Right renal cortex interstitium (tissue), 3 donors: ENCODE results near the gene RELB. TPM values are rescaled to one million over a fixed set of nuclear protein-coding genes. Genes with fewer than 3 reads are reported as not detected.
A peak's percentile ranks its signal among the peaks of the same experiment; 100 is the strongest.

ENCODE experiments used
- DNase-seq, 3 donors: peaks; one replicate each; pipeline ENCODE4 v3.0.0-alpha.2; 2013; ENCODE audit warnings: low read depth in 3 of 3, low spot score in 2 of 3
- polyA plus RNA-seq, 3 donors: library from polyadenylated mRNA; unstranded; fragments of 120-200 nt; gene quantifications; one replicate each; pipeline ENCODE4 v1.2.1, GENCODE V29; 2013; ENCODE audit not compliant: insufficient read length in 3 of 3

Gene RELB
- polyA plus RNA-seq, 3 donors = 4.8 to 4.9 (median 4.8) TPM

DNA sequence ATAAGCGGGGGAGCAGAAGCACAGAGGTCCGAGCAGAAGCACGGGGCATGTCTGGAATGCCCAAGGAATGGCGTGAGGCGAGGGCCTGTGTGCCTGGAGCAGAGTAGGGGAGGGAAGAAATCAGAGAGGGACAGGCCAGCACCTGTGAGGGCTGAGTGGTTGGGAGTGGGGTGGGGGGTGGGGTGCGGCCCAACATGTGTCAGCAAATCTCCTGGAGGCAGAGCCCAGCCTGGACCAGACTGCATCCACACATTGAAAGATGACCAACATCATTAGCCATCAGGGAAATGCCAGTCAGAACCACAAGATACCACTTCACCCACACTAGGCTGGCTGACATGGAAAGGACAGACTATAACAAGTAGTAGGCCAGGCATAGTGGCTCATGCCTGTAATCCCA lies 48.8 kb downstream of the RELB start:
- DNase-seq = no peak

DNA sequence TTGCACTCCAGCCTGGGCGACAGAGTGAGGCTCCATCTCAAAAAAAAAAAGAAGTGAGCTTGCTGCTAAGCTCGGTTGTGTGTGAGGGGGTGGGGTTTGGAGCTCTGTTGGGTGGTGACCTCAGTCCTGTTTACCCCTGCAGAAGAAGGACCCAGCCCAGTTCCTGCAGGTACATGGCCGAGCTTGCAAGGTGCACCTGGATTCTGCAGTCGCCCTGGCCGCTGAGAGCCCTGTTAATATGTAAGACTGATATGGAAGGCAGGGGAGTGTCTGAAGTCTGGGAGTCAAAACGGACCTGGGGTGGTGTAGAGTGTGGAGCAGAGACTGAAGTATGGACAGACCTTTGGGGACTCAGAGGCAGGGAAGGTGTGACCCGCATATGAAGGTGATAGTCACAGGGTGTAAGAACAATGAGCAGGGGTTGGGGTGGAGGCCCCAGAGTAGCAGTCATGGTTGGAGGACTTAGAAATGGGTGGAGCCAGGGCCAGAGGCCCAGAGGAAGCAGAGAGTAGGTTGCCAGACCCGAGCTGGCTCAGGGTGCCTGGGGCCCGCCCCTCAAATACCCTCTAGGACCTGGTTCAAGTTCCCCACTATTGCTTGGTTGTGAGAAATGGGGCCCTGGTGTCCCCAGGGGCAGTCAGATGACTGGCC lies 50.8 kb downstream of the RELB start:
- no peak for DNase-seq

DNA sequence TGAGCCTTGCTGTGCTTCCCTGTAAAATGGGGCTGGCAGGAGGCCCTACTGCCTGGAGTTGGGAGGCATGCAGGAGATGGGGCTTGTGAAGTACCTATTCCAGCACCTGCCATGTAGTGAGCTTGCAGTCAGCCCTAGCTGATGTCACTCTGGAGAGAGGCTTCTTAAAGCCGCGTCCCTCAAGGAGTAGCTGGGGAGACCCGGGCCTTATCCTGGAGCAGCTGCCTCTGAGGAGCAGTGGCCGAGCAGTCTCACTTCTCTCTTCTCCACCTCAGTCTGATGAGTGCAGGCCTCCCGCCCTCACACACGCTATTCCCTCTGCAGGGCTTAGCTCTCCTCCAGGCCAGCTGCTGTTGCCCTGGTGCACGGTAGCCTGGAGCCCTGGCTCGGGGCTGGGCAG lies 55.6 kb downstream of the RELB start:
- DNase-seq = no peak

DNA sequence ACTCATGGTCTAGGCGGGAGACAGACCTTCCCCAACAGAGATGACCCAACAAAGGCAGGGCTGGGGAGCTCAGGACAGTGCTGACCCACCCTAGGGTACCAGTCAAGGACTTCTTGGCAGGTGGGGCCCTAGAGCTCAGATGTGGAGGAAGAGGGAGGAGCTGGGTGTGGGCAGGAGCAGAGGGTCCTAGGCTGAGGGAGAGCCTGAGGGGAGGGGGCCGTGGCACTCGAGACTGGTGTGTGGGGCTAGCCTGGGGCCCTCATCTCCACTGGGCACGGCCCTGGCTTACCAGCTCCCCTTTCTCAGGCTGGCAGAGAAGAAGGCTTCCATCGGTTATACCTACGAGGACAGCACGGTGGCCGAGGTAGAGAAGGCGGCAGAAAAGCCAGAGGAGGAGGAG lies 56.2 kb downstream of the RELB start:
- DNase-seq = no peak

DNA sequence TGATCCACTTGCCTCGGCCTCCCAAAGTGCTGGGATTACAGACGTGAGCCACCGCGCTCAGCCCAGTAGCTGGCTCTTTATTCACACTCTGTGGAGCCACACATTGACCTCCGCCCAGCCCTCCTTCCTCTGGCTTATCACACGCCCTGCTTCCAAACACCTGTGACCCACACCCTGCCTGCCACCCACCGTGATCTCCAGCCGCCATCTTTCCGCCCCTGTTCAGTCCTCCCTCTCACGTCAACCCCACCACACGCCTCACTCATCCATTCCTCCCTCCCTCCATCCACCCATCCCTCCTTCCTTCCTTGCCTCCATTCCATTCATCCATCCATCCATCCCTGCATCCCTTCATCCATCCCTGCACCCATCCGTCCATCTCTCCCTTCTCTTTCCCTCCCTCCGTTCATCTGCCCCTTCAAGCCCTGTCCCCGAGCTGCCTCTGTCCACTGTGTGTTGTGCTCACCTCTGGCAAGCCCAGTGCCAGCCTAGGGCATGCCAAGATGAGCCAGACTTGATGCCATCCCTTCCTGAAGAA lies 57.4 kb downstream of the RELB start:
- no peak for DNase-seq

DNA sequence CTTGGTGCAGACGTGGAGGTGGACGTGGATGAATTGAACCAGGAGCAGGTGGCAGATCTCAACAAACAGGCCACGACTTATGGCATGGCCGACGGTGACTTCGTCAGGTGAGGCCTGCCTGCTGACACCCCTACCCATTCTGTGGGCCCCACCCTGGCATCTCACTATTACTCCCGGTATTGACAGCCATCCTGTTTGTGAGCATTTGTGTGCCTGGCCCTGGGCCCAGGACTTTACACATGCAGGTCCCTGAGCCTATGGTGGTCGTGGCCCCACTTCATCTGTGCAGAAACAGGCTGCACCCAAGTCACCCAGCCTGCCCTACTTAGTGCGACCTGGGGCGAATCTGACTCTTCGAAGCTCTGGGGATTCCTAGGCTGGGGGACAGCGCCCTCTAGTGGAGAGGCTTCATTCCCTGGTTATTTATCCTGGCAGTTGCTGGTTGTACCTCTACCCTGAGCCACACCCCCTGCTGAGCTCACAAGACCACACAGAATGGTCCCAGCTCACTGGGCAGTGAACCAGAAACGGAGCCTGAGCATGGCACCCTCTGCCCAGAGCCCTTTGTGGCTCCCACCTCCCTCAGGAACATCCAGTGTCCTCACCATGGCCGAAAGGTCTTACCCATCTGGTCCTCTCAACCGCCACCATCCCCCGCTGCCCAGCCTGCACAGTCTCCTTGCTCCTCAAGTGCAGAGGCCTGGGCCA lies 58.1 kb downstream of the RELB start:
- peak in 1 of 3 donors; percentile 38 for DNase-seq

DNA sequence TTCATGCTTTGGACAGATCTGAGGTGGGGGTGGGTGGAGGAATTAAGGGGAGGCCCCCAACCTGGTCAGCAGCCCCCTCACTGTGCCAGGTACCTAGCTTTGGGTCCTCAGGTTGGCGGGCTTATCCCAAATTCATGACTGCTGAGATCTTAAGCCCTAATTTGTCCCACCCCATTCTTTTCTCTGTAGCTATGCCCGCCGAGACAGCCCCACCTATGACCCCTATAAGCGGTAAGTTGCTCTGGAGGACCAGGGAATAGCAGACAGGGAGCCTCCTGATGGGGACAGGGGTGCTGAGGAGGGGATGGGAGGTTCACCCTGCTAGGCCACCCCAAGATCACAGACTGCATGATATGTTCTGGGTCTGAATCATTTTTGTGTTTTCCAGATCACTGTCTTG lies 60.7 kb downstream of the RELB start:
- no peak for DNase-seq

DNA sequence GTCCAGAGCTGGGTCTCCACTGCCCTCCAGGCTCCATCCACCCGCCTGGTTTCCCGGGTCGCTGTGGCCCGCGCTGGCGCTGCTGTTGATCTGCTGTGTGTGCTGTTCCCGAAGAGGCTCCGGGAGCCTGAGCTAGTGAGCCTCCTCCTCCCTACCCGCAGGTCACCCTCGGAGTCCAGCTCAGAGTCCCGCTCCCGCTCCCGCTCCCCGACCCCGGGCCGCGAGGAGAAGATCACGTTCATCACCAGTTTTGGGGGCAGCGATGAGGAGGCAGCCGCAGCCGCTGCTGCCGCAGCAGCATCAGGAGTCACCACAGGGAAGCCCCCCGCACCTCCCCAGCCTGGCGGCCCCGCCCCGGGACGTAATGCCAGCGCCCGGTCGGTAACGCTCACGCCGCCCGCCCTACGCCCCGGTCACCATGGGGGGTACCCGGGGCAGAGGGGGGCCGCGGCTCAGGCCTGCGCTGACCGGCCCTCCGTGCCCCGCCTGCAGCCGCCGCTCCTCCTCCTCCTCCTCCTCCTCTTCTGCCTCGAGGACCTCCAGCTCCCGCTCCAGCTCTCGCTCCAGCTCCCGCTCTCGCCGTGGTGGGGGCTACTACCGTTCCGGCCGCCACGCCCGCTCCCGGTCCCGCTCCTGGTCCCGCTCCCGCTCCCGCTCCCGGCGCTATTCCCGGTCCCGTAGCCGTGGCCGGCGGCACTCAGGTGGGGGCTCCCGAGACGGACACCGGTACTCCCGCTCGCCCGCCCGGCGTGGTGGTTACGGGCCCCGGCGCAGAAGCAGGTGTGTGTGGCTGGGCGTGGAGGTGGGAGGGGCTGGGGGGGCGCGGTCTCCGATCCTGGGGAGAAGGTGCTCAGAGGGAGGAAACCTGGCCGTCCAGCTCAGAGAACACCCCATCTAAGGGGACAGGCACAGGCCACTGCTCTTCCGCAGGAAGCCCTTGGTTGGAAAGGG lies 62.9 kb downstream of the RELB start:
- DNase-seq = no peak

DNA sequence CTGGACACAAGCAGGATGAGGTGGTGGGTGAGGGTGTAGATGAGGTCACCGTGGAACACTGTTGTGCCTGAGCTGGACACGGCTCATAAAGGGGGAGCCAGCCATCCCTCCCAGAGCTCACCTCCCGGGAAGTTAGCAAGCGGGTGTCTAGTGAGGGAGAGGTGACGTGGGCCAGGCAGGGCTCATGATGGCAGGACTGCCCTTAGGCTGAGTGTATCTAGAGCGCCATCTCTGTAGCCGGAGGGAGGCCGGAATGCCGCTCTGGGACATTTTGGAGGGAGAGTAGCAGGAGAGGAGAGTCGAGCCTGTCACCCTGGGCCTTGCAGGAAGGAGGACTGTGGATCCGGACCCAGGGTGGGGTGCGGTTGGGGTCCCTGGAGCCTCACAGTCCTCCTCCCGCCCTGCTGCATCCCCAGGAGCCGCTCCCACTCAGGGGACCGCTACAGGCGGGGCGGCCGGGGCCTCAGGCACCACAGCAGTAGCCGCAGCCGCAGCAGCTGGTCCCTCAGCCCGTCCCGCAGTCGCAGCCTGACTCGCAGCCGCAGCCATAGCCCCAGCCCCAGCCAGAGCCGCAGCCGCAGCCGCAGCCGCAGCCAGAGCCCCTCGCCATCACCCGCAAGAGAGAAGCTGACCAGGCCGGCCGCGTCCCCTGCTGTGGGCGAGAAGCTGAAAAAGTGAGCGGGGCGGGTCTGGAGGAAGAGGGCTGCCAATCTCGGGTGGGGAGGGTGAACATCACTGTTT lies 65.8 kb downstream of the RELB start:
- DNase-seq = no peak

DNA sequence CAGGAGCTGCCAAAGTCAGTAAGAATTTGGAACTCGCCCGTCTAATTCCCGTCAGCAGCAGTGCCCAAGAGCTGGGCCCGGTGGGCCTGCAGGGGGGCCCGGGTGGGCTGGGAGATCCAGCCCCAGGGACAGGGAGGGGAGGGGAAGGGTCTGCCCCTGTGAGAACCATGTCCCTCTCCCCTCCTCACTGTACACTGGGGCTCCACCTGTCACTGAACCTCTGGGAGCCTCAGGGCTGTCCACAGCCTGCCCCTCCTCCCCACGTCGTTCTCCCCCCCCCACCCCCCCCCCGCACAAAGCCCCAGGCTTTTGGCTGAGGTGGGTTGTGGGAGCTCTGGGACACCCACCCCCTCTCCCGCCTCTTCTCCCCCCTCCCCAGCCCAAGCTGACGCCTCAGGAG lies 66.8 kb downstream of the RELB start:
- DNase-seq = no peak

DNA sequence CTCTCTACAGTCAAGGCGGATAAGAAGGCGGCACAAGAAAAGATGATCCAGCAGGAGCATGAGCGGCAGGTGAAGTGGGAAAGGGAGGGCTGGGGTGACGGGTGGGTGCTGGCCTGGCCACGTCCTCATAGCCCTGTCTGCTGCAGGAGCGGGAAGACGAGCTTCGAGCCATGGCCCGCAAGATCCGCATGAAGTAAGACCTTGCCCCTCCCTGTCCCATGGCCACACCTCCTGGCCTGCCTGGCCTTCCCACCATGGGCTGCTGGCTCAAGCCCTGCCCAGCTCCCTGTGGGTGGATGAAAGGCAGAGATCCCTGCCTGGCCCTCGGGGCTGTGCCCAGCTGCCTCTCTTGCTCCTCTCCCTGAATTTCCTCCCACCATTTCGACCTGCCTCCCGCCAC lies 67.8 kb downstream of the RELB start:
- no peak for DNase-seq

DNA sequence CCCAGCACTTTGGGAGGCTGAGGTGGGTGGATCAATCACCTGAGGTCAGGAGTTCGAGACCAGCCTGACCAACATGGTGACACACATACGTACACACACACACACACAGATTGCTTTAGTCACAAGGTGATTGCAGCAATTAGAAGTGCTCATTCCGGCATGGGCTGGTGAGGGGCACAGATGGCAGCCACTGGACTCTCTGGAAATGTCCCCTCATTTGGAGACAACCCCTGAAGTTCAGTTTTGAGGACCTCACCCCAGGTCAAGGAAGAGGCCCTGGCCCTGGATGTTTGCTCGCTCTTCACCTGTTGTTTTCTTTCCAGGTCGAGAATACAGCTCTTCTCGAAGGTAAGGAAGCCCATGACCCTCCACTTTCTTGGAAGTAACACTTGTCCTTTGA lies 69.0 kb downstream of the RELB start:
- no peak for DNase-seq

DNA sequence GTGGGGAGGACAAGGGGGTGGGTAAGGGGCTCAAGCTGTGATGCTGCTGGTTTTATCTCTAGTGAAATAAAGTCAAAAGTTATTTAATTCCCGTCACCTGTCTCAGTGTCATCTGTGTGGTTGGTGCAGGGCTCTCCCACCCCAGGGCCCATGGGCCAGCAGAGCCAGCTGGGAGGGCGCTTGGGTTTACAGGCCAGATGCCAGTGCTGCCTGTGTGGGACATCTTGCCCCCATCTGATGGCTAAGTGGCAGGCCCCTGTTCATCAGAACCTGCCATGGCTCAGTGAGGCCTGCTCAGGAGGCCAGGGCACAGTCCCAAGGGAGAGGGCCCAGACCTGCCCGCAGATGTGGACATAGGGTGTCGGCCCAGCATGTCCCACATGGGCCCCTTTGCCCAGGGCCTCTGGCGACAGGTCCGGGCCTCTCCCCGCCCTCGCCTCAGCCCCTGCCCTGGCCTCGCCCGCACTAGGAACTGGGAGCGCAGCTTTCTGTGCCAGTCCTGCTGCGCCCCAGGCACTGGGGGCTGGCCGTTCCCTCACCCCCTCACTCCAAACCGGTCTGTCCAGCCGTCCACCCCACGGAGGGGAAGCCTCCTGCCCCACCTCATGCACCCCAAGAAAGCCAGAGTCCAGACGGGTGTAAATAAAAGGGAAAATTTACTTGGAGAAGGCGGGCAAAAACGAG lies 69.7 kb downstream of the RELB start:
- no peak for DNase-seq

DNA sequence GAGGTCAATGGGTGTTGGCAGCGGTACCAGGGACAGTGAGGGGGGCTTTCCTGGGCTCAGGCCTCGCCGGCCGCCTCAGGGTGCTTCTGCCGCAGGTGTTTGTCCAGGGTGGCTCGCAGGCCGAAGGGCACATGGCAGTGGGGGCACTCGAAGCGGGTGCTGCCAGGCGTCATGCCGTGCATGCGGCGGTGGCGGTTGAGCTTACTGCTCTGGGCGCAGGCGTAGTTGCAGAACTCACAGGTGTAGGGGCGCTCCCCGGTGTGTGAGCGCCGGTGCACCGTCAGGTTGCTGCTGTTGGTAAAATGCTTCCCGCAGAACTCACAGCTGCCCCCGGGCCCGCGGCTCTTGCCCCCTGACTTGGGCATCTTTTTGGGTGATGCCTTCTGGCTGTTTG lies 70.3 kb downstream of the RELB start:
- no peak for DNase-seq

DNA sequence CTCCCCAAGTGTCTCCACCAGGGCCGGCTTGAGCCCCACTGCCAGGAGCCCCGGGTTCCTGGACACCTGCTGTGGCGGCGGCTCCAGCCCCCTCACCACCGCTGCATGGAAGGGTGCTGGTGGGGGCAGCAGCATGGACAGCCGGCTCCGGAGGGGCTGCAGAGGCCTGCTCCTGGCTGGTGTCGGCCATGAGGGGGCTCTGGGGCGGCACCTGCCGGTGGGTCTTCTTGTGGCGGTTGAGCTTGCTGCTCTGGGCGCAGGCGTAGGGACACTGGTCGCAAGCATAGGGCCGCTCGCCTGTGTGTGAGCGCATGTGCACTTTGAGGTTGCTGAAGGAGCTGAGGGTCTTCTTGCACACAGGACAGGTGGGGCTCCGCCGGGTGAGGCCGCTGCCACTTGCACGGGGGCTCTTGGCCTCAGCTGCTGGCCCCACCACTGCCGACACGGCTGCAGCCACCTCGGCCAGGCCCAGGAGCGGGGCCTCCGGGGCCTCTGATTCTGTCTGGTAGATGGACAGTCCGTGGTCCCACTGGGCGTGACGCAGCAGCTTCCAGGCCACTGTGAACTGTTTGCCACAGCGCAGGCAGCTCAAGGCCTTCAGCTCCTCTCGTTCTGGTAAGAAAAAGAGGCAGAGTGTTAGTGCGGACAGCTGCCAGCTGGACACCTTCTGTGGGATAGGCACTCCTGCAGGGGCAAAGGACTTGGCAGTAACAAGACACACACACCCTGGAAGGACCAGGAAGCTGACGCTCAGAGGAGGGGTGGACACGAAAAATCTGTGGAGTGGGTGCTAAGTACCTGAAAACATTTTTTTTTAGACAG lies 70.9 kb downstream of the RELB start:
- no peak for DNase-seq

DNA sequence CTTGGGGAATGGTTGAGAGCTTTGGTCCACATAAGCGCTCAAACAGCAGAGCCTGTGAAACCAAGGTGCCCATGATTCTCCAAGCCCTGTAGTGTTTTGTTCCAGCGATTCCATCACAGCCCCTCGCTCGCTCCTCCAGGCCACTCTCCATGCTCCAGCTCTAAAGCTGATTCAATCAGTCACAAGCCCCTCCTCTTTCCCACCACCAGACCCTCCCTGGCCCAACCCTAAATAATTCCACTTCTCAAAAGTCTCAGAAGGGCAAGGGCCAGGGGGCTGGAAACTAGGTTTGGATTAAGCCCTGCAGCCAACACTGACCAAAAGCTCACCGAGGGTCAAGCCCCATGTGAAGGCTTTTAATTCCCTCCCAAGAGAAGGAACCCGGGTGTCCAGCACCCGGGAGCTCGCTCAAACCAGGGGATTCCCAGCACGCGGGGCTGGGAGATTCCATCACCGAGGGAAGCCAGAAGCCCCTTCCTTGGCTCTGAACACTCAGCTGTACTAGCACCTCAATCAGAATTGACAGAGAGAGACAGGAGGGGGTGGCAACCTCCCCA lies 73.6 kb downstream of the RELB start:
- DNase-seq = no peak

DNA sequence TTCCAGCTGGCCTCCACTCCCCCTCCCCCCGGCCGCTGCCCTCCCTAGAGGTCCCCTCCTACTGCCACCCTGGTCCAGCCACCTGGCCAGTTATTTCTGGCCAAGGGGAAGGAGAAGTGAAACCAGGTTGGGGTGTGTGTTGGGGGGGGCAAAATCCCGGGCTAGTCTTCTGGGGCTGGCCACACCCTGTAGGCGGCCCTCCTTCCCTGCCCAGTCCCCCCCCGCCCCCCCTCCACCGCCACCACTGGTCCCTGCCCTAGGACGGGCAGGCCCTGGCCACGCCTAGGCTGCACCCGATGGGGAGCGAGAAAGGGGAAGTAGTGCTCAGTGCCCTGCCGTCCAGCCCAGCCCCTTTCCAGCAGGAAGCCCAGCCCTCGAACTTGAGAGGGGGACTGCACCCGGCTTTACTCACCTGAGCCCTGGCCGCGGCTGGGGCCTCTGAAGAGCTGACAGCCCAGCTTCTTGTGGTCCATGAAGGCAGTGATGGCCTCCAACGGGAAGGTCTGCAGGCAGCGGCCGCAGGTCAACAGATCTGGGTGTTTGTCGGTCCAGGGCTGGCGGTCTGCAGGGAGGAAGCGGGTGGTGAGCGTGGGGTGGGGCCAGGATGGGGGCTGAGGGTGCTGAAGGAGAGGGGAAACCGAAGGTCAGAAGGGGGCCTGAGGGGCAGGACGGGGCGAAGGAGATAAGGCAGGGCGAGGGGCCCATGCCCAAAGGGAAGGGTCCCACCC lies 74.2 kb downstream of the RELB start:
- no peak for DNase-seq
